Measurements from ENCODE around the gene COX4I1.
A peak's percentile ranks its signal among the peaks of the same experiment; 100 is the strongest.

Gene COX4I1

DNA sequence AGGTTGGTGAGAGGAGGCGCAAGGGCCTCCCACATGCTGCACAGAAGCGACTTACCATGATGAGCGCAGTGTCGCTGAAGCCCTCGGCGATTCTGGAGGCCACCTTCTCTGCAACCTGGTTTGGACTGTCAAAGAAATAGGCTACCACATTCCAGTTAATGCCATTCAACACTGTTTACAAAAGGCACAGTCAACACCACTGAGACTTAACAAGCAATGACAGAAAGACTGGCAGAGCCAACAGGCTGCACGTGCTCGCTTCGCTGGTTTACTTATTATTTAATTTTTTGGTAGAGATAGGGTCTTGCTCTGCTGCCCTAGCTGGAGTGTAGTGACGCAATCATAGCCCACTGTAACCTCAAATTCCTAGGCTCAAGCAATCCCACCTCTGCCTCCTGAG is 18.3 kb upstream of the COX4I1 start:
- H3K4me1 Mint-ChIP-seq (ENCODE audit: low read depth): no peaks in the 10 kb centered on the region
- H3K27me3 Mint-ChIP-seq: no peaks in the 10 kb centered on the region
- intact Hi-C loops (cut with micrococcal nuclease): no loop called here
- no peak overlapping the region for H3K4me3 Mint-ChIP-seq
- H3K36me3 Mint-ChIP-seq (ENCODE audit: low read depth): peaks cover 89% of the 10 kb centered on the region
- H3K9me3 Mint-ChIP-seq: no peaks in the 10 kb centered on the region
- no peak overlapping the region for H3K27ac Mint-ChIP-seq

DNA sequence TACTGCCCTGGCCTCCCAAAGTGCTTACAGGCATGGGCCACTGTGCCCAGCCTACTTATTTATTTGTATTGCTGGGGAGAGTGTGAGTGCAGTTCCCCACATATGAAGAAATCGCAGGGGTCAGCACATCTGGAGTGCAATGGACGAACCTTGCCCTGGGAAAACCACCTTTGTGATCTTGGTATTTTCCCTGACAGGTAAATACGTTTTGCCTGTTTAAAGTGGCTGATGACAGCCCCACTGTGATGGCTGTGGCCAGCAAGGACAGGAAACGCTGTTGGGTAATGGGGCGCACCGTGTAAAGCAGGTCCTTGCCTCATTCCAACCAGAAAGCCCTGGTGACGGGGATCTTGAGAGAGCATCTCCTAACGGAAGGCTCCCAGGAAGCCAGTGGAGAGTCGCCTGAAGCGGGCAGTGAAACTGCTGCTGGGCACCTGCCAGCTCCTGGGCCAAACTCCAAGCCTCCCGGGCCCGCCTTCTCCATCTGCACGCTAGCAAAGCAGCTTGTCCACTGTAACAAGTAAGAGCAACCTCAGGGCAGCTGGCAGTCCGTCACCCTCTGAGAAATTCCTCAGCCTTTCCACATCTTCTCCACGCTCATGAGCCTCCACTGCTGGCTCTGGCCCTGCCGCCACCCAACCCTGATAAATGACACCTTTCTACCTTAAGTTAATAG is 17.7 kb upstream of the COX4I1 start:
- intact Hi-C loops (cut with micrococcal nuclease): no loop called here
- no peak overlapping the region for H3K4me3 Mint-ChIP-seq
- no peaks in the 10 kb centered on the region for H3K9me3 Mint-ChIP-seq
- no peaks in the 10 kb centered on the region for H3K27me3 Mint-ChIP-seq
- H3K4me1 Mint-ChIP-seq (ENCODE audit: low read depth): no peaks in the 10 kb centered on the region
- no peak overlapping the region for H3K27ac Mint-ChIP-seq
- peaks cover 89% of the 10 kb centered on the region for H3K36me3 Mint-ChIP-seq (ENCODE audit: low read depth)

GRCh38 chr16:85782451-85782850 is 17.0 kb upstream of the COX4I1 start:
- Mint-ChIP-seq H3K9me3 (no peaks in the 10 kb centered on the region), H3K4me1 (ENCODE audit: low read depth) (no peaks in the 10 kb centered on the region), H3K27ac (no peak overlapping the region), H3K36me3 (ENCODE audit: low read depth) (peaks cover 91% of the 10 kb centered on the region), H3K27me3 (no peaks in the 10 kb centered on the region), H3K4me3 (no peak overlapping the region)
- intact Hi-C loops (cut with micrococcal nuclease): no loop called here

DNA sequence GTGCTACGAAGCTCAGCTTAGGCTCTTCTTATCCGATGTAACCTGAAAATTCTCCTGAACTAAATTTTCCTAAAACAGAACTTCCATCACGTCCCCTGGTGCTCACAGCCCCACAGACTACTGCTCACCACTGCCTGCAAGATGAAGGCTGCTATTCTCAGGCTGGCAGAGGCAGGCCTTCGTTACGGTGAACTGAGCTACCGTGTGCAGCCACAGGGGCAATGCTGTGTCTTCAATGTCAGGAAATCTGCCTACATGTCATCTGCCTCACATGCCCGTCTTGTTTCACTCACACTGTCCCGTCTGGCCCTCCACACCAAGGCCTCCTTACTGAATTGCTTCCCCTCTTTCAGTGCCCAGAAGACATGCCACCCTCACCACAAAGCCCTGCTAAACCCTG is 16.1 kb upstream of the COX4I1 start:
- no peaks in the 10 kb centered on the region for H3K9me3 Mint-ChIP-seq
- H3K36me3 Mint-ChIP-seq (ENCODE audit: low read depth): peaks cover 91% of the 10 kb centered on the region
- no peak overlapping the region for H3K27ac Mint-ChIP-seq
- no peaks in the 10 kb centered on the region for H3K27me3 Mint-ChIP-seq
- intact Hi-C loops (cut with micrococcal nuclease): no loop called here
- H3K4me3 Mint-ChIP-seq: no peak overlapping the region
- no peaks in the 10 kb centered on the region for H3K4me1 Mint-ChIP-seq (ENCODE audit: low read depth)

- intact Hi-C loops (cut with micrococcal nuclease): no loop called here
- H3K36me3 Mint-ChIP-seq (ENCODE audit: low read depth): peaks cover 82% of the 10 kb centered on the region
- H3K27me3 Mint-ChIP-seq: no peaks in the 10 kb centered on the region
- H3K9me3 Mint-ChIP-seq: no peaks in the 10 kb centered on the region
- H3K4me1 Mint-ChIP-seq (ENCODE audit: low read depth): peaks cover 12% of the 10 kb centered on the region
- H3K4me3 Mint-ChIP-seq: no peak overlapping the region
- H3K27ac Mint-ChIP-seq: no peak overlapping the region
These were observed 14.7 kb upstream of the COX4I1 start for GRCh38 chr16:85784813-85785212.

GRCh38 chr16:85785927-85786326 is 13.6 kb upstream of the COX4I1 start:
- Mint-ChIP-seq H3K27ac (no peak overlapping the region), H3K27me3 (no peaks in the 10 kb centered on the region), H3K9me3 (no peaks in the 10 kb centered on the region), H3K4me1 (ENCODE audit: low read depth) (peaks cover 21% of the 10 kb centered on the region), H3K36me3 (ENCODE audit: low read depth) (peaks cover 71% of the 10 kb centered on the region), H3K4me3 (no peak overlapping the region)
- intact Hi-C loops (cut with micrococcal nuclease): no loop called here

DNA sequence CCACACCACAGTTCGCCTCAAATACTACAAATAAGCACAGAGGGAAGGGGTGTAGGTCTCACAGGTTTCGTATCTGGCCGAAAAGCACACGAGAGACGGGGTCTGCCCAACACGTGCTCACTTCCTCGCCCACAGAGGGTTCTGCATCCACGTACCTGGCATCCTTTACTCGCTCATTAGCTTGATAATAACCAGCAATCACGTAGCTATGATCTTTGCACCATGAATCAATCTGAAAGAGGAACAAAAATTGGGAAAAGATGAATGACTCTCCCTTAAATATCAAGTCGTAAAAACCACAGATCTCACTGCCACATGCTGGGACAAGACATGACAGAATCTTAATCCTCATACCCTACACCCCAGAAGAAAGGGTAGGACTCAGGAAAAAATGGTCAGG is 10.7 kb upstream of the COX4I1 start:
- H3K4me3 Mint-ChIP-seq: no peak overlapping the region
- peaks cover 69% of the 10 kb centered on the region for H3K36me3 Mint-ChIP-seq (ENCODE audit: low read depth)
- H3K4me1 Mint-ChIP-seq (ENCODE audit: low read depth): peaks cover 21% of the 10 kb centered on the region
- no peaks in the 10 kb centered on the region for H3K27me3 Mint-ChIP-seq
- intact Hi-C loops (cut with micrococcal nuclease): no loop called here
- H3K27ac Mint-ChIP-seq: no peak overlapping the region
- H3K9me3 Mint-ChIP-seq: no peaks in the 10 kb centered on the region

- no peaks in the 10 kb centered on the region for H3K27me3 Mint-ChIP-seq
- H3K9me3 Mint-ChIP-seq: no peaks in the 10 kb centered on the region
- H3K36me3 Mint-ChIP-seq (ENCODE audit: low read depth): peaks cover 74% of the 10 kb centered on the region
- intact Hi-C loops (cut with micrococcal nuclease): no loop called here
- H3K4me1 Mint-ChIP-seq (ENCODE audit: low read depth): peaks cover 21% of the 10 kb centered on the region
- H3K4me3 Mint-ChIP-seq: no peak overlapping the region
- H3K27ac Mint-ChIP-seq: no peak overlapping the region
These were observed 9.7 kb upstream of the COX4I1 start for GRCh38 chr16:85789773-85790172.

DNA sequence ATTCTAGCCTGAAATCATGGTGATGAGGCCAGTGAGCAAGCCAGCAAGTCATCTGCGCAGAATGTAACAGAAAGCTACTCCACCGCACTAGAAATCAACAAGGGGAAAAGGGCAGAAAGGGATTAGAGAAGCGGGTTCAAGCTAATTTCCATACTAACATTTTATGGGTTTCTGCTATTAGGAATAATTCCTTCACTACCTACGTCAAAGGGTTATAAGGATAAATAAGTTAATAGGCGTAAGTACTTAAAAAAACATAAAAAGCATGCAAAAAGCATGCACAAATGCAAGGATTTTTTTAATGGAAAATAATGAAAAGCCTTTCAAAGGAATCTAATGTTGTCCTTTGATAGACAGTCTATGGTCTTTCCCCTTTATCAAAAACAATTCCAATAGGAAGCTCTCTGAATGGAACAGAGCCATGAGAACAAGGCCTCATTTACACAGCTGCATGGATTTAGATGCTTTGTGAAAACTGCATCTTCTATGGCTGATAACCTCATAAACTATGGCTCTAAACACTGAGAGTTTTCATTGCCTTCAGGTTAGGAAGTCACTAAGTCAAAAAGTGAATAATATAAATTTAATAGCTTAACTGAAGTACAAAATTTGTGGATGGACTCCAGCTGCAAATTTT is 5.7 kb upstream of the COX4I1 start:
- peaks cover 63% of the 10 kb centered on the region for H3K36me3 Mint-ChIP-seq (ENCODE audit: low read depth)
- no peaks in the 10 kb centered on the region for H3K9me3 Mint-ChIP-seq
- no peaks in the 10 kb centered on the region for H3K27me3 Mint-ChIP-seq
- intact Hi-C loops (cut with micrococcal nuclease): no loop called here
- peaks cover 28% of the 10 kb centered on the region for H3K4me1 Mint-ChIP-seq (ENCODE audit: low read depth)
- H3K4me3 Mint-ChIP-seq: no peak overlapping the region
- H3K27ac Mint-ChIP-seq: no peak overlapping the region

- intact Hi-C loops (cut with micrococcal nuclease): no loop called here
- Mint-ChIP-seq H3K27ac (no peak overlapping the region), H3K4me1 (ENCODE audit: low read depth) (peaks cover 20% of the 10 kb centered on the region), H3K4me3 (no peak overlapping the region), H3K27me3 (no peaks in the 10 kb centered on the region), H3K9me3 (no peaks in the 10 kb centered on the region), H3K36me3 (ENCODE audit: low read depth) (peaks cover 71% of the 10 kb centered on the region)
These were observed 4.8 kb upstream of the COX4I1 start for GRCh38 chr16:85794696-85795095.

DNA sequence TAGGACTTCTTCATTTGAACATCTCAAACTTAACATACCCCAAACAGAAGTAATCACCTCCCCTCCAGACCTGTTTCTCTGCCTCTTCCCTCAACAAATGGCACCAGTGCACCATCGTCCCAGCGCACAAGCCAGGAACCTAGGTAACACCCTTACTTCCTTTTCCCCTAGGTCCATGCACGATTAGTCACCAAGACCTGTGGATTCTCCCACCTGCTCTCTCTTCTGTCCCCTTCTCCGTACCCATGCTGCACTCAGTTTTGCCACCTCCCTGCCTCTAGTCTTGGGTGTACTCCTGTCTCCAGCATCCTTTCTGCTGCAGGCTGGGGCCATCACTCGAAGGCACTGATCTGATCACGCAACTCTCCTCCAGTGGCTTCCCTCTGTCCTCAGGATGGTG is 3.3 kb upstream of the COX4I1 start:
- Mint-ChIP-seq H3K4me3 (no peak overlapping the region), H3K9me3 (no peaks in the 10 kb centered on the region), H3K27me3 (no peaks in the 10 kb centered on the region), H3K36me3 (ENCODE audit: low read depth) (peaks cover 77% of the 10 kb centered on the region), H3K27ac (no peak overlapping the region), H3K4me1 (ENCODE audit: low read depth) (peaks cover 16% of the 10 kb centered on the region)
- intact Hi-C loops (cut with micrococcal nuclease): no loop called here

DNA sequence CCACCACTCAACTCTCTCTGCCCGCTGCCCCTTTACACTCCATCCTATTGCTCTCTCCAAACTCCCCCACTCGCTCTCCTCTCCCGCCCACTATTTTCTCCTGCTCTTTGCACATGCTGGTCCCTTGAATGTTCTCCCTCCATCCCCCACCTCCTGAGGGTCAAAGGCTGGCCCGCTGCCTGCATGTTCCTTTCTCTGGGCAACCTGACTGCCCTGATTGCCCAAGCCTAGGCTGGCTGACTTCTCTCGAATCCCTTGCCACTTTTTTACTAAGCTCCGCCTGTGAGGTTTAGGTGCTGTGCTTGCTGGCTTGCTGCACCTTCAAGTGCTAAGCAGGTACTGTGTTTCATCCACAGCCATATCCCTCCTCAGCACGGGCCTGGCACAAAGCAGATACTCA is 2.9 kb upstream of the COX4I1 start:
- no peaks in the 10 kb centered on the region for H3K27me3 Mint-ChIP-seq
- intact Hi-C loops (cut with micrococcal nuclease): no loop called here
- no peak overlapping the region for H3K27ac Mint-ChIP-seq
- H3K9me3 Mint-ChIP-seq: no peaks in the 10 kb centered on the region
- peaks cover 77% of the 10 kb centered on the region for H3K36me3 Mint-ChIP-seq (ENCODE audit: low read depth)
- H3K4me1 Mint-ChIP-seq (ENCODE audit: low read depth): peaks cover 21% of the 10 kb centered on the region
- H3K4me3 Mint-ChIP-seq: no peak overlapping the region

GRCh38 chr16:85798283-85798776 is 1.2 kb upstream of the COX4I1 start:
- Mint-ChIP-seq H3K27me3 (no peaks in the 10 kb centered on the region), H3K36me3 (ENCODE audit: low read depth) (peaks cover 77% of the 10 kb centered on the region), H3K4me1 (ENCODE audit: low read depth) (peaks cover 30% of the 10 kb centered on the region), H3K9me3 (no peaks in the 10 kb centered on the region), H3K27ac (peak overlapping the region; percentile 87), H3K4me3 (peak overlapping the region; percentile 93)
- intact Hi-C loops (cut with micrococcal nuclease): no loop called here

DNA sequence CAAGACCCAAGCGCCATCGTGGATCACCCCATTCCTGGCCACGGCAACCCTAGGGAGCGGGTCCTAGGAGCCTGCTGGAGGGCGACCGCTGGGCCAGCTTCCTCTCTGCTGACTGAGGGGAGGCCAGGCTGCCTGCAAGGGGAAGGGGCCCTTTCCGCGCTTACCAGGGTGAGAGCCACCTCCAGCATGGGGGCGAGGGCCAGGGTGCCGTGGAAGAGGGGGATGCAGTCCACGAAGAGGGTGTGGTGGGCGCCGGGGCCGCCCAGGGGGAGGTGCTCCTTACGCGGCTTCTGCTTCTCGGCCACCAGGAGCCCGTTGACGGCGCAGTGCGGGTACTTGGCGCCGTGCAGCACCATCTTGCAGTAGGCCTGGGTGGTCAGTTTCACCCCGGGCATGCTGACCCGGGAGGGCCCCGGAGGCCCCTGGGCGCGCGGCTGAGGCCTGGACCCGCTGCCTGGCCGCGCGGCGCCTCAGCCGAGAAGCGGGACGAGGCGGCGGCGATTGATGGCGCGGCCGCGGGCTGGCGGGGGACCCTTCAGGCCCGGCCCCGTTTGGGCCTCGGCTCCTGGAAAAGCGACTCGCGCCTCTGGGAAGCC is 496 bp upstream of the COX4I1 start:
- intact Hi-C loops (cut with micrococcal nuclease): no loop called here
- H3K36me3 Mint-ChIP-seq (ENCODE audit: low read depth): peaks cover 79% of the 10 kb centered on the region
- H3K4me3 Mint-ChIP-seq: peak overlapping the region; percentile 93
- peak overlapping the region; percentile 87 for H3K27ac Mint-ChIP-seq
- H3K4me1 Mint-ChIP-seq (ENCODE audit: low read depth): peaks cover 36% of the 10 kb centered on the region
- H3K9me3 Mint-ChIP-seq: no peaks in the 10 kb centered on the region
- no peaks in the 10 kb centered on the region for H3K27me3 Mint-ChIP-seq
